Glomerular visceral epithelial cell (primary cell): ENCODE measurements around the gene ZFY.
"Not testable (repeated sequence)": the region's sequence is repeated elsewhere in the genome, so short reads cannot be mapped to it uniquely, and the experiment has no call there.

Experiments used
- DNase-seq: peaks from one replicate; pipeline ENCODE4 v3.0.0-alpha.2; 2016; ENCODE audit errors: extremely low spot score

ZFY gene

GRCh38 chrY:2973110-2973751 lies 38.0 kb downstream of the ZFY start:
- no peak for DNase-seq

DNA sequence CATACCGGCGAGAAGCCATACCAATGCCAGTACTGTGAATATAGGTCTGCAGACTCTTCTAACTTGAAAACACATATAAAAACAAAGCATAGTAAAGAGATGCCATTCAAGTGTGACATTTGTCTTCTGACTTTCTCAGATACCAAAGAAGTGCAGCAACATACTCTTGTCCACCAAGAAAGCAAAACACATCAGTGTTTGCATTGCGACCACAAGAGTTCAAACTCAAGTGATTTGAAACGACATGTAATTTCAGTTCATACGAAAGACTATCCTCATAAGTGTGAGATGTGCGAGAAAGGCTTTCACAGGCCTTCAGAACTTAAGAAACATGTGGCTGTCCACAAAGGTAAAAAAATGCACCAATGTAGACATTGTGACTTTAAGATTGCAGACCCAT lies 44.1 kb downstream of the ZFY start:
- DNase-seq, result no peak

DNA sequence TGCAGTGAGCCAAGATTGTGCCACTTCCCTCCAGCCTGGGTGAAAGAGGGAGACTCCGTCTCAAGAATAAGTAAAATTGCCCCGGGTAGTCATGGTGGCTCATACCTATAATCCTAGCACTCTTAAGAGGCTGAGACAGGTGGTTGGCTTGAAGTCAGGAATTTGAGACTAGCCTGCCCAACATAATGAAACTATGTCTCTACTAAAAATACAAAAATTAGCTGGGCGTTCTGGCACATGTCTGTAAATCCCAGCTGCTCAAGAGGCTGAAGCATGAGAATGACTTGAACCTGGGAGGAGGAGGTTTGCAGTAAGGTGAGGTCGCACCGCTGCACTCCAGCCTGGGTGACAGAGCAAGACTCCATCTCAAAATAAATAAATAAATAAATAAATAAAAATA lies 49.3 kb downstream of the ZFY start:
- no peak for DNase-seq

DNA sequence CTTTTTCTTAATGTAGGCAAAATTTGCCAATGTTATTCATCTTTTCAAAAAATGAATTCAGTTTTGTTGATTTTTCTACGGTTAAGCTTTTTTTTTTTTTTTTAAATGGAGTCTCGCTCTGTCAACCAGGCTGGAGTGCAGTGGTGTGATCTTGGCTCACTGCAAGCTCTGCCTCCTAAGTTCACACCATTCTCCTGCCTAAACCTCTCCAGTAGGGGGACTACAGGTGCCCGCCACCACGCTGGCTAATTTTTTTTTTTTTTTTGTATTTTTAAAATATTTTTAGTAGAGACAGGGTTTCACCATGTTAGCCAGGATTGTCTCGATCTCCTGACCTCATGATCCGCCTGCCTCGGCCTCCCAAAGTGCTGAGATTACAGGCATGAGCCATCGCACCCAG lies 52.0 kb downstream of the ZFY start:
- not testable (repeated sequence) for DNase-seq

- not testable (repeated sequence) for DNase-seq
Measured at GRCh38 chrY:2997369-2997768, 62.2 kb downstream of the ZFY start.

- DNase-seq, result peak; percentile 1
Measured at GRCh38 chrY:3002190-3002589, 67.0 kb downstream of the ZFY start.

DNA sequence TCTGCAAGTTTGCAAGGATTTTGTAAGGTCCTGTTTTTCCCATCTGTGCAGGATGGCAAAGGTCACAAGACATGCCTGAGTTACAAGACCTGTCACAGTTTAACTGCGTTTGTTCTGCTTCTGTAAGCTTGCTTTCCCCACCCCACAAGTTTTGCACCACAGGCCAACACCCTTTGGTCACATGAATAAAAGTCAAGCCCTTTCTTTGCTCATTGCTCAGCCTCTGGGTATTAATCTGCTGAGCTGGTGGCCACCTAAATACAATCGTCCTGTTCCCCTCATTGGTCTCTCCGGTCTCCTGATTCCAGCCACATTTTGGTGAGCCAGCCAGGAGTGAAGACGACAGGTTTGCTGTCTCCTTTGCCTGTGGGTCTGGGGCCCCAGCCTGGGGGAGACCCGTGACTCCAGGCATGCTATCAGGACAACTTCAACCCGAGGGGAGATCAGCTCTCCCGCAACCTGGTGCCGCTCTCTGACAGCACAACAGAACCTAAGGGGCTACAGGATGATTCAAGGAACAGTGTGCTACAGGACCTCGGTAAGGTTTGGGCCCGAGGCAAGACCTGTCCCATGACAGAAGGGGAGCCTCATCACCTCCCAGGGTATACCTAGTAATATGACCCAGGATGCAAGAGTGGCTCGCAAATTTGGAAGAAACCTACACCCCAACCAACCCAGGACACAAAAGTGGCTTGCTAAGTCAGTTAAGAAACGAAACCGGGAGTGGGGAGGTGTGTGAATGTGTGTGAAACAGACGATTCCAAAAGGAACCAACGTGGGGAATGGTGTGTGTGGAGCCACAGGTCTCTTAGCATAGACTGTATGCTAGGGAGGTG lies 67.7 kb downstream of the ZFY start:
- peak; percentile 39 for DNase-seq

GRCh38 chrY:3003516-3003830 lies 68.3 kb downstream of the ZFY start:
- no peak for DNase-seq

- peak; percentile 17 for DNase-seq
Measured at GRCh38 chrY:3003846-3004245, 68.7 kb downstream of the ZFY start.

- DNase-seq, result peak; percentile 12
Measured at GRCh38 chrY:3006031-3006430, 70.8 kb downstream of the ZFY start.

DNA sequence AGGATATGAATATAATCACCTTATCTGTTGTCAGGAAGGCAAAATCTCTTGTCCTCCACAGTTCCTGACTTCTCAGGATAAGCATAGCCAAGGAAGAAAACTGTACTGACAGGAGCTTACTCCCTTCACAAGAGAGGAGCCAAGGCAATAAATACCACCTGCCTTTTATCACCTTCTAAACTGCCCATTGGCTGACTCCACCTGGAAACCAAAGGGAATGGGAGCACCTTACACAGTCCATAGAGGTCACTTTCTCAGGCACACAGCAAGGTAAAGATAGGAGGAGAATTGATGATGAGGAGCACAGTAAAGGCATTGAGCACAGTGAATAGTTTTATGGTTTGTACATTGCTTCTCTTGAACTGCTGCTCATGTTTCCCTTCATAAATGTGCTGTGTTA lies 72.8 kb downstream of the ZFY start:
- no peak for DNase-seq

GRCh38 chrY:3012226-3012625 lies 77.0 kb downstream of the ZFY start:
- DNase-seq, result no peak

DNA sequence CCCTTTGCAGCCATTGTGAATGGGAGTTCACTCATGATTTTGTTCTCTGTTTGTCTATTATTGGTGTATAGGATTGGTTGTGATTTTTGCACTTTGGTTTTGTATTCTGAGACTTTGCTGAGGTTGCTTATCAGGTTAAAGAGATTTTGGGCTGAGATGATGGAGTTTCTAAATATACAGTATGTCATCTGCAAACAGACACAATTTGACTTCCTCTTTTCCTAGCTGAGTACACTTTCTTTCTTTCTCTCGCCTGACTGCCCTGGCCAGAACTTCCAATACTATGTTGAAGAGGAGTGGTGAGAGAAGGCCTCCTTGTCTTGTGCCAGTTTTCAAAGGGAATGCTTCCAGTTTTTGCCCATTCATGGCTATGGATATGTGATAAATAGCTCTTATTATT lies 81.4 kb downstream of the ZFY start:
- no peak for DNase-seq

DNA sequence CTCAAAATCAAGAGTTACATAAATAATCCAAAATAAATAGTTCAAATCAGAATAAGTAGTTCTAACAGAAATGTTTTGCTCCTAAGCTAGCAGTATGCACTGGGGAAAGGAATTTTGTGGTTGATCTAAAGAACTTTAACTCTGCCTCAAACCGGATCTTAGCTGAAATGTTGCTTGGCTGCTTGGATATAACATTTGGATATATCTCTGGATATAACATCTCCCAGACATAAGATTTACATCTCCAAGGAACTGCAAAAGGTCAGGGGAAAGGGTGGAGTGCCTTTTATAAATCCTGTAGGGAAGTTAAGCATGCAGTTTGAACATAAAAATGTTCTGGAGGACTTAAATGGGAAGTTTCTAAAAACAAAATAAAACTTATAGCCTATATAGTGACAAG lies 83.4 kb downstream of the ZFY start:
- DNase-seq, result no peak

DNA sequence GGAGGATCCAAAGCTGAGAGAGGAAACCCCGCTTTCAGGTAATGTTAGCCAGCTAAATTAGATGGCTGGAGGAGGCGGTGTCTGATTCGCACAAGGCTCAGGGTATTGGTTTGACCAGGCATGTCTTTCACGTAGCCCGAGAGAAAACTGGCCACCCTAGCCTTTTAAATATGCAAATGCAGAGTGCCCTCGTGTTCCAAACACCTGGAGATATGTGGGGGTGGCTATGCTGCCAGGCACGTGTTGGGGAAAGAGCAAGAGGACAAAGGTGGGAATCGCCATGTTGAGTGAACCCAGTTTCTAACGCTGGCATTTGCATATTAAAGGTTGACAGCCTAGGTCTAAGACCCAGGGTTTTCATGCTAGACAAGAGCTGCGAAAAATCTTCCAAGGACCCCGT lies 84.4 kb downstream of the ZFY start:
- DNase-seq, result no peak

DNA sequence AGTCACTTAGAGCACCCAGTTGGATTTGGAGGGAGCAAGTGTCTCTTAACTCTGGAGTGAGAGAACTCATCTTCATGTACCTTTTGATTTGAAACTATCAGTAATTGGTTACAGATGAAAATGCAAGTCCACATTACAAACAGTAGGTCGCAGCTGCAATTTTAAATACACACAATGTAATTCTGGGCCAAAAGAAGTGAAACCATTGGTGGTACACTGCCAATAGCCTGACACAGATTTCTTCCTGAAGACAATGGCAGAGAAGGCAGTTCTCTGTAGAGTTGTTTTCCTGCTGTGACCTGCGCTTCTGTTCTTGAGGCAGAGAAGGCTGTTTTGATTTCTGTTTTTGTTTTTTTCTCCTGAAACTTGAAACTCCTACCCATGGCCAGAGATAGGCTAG lies 86.0 kb downstream of the ZFY start:
- no peak for DNase-seq

- DNase-seq, result no peak
Measured at GRCh38 chrY:3023606-3024005, 88.4 kb downstream of the ZFY start.

DNA sequence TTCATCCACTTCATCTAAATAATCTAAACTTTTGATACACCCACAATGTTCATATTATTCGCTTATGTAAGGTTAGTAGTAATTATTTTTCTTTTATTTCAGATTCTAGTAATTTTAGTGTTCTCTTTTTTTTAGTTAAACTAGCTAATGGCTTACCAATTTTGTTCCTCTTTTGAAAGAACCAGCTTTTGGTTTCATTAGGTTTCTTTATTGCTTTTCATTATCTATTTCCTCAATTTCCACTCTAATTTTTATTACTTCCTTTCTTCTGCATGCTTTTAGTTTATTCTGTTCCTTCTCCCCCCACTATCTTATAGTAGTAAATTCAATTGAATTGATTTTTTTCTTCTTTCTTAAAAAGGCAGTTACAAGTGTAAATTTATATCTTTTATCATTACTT lies 90.2 kb downstream of the ZFY start:
- no peak for DNase-seq
